BJ (cell line): ENCODE results near the gene CCDC40. TPM values are rescaled to one million over a fixed set of nuclear protein-coding genes. Genes with fewer than 3 reads are reported as not detected.

Experiments
- CTCF ChIA-PET: fragments of 350-600 bp; formaldehyde crosslinking; extraction: SDS; loops from one replicate; lab custom pipeline; 2021; ENCODE audit warnings: antibody characterized with exemption, inconsistent platforms; lab: Yijun Ruan, JAX
- POLR2A ChIA-PET: fragments of 300-600 bp; sonication (Branson Sonifier 250); formaldehyde crosslinking; extraction: SDS; loops from one replicate; lab custom pipeline; 2021; ENCODE audit warnings: antibody characterized with exemption; lab: Charles Lee
- DNase-seq: peaks from one replicate; pipeline ENCODE4 v3.0.0-alpha.2; 2011; ENCODE audit warnings: low read depth
- H3K27me3 ChIP-seq: 2 replicates; pipeline ENCODE4 v1.6.0; 2011; ENCODE audit warnings: low read length; ENCODE audit not compliant: control insufficient read depth, insufficient read depth
- H3K36me3 ChIP-seq: 2 replicates; pipeline ENCODE4 v1.5.1; 2011; ENCODE audit warnings: low read length; ENCODE audit not compliant: control insufficient read depth, insufficient read depth
- H3K4me3 ChIP-seq: 2 replicates; pipeline ENCODE4 v1.5.1; 2011; ENCODE audit warnings: low read depth, mild to moderate bottlenecking, control low read depth, low read length
- polyA plus RNA-seq: library from polyadenylated mRNA; depleted of rRNA; stranded (reverse); fragments of >200 nt; gene quantifications from 2 replicates; pipeline ENCODE4 v1.2.3, GENCODE V29; 2011
- TF ChIP-seq, protein P1 (sequence below): IDR thresholded peaks from 2 replicates; pipeline ENCODE4 v1.5.1; 2011; ENCODE audit warnings: low read depth, mild to moderate bottlenecking, control low read depth, inconsistent platforms, low read length, moderate library complexity; ENCODE audit not compliant: insufficient read depth

Gene CCDC40
- polyA plus RNA-seq, 1 experiment = 3.1 TPM

DNA sequence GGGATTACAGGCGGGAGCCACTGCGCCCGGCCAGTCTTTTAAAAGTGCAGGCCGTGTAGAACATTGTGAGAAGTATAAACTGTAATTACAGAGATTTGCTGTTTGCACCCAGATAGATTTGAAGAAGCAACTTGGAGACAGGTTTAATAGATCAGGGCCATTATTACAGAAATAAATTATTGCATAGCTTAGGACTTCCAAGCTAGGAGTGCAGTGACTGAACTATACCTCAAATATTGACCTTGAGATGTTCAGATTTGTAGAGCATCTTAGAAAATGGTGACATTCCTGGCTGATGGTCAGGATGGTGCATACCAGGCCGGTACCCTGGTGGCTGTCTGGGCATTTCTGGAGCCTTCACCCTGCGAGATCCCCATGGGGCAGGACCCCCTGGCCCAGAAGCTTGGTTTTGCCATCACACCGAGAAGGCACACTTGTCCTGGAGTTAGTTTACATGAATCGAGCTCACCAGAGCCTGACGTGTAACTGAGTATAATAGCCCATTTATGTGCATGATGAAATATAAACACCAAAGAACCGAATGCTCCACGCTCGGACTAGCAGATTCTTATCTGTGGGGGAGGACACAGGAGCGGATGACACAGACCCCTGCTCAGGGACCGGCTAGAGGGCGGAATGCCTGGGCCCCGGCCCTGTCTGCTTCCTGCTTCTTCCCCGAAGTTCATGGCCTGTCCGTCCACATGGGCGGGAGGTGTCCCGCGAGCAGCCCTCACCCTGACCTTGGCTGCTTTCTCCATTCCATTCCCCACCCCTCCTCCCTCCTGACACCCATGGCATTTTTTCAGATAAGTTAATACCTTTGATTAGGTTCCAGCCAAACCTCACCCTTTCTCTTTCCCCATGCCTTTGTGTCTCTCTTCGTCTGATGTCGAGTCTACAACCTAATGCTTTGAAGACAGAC, 32.1 kb downstream of the CCDC40 start:
- no peaks in the 10 kb centered on the region for H3K27me3 ChIP-seq
- TF ChIP-seq, protein P1, sequence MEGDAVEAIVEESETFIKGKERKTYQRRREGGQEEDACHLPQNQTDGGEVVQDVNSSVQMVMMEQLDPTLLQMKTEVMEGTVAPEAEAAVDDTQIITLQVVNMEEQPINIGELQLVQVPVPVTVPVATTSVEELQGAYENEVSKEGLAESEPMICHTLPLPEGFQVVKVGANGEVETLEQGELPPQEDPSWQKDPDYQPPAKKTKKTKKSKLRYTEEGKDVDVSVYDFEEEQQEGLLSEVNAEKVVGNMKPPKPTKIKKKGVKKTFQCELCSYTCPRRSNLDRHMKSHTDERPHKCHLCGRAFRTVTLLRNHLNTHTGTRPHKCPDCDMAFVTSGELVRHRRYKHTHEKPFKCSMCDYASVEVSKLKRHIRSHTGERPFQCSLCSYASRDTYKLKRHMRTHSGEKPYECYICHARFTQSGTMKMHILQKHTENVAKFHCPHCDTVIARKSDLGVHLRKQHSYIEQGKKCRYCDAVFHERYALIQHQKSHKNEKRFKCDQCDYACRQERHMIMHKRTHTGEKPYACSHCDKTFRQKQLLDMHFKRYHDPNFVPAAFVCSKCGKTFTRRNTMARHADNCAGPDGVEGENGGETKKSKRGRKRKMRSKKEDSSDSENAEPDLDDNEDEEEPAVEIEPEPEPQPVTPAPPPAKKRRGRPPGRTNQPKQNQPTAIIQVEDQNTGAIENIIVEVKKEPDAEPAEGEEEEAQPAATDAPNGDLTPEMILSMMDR = no peak
- DNase-seq = no peak
- no peak overlapping the region for H3K4me3 ChIP-seq
- POLR2A ChIA-PET = no interaction called here
- H3K36me3 ChIP-seq = no peaks in the 10 kb centered on the region
- CTCF ChIA-PET = interaction anchor here (0.7 to 2.8 kb wide), 3 partner anchors 14 to 44 kb away, joined by 3 to 13 read pairs (median 8); partner anchors contain the start of gene GAA

DNA sequence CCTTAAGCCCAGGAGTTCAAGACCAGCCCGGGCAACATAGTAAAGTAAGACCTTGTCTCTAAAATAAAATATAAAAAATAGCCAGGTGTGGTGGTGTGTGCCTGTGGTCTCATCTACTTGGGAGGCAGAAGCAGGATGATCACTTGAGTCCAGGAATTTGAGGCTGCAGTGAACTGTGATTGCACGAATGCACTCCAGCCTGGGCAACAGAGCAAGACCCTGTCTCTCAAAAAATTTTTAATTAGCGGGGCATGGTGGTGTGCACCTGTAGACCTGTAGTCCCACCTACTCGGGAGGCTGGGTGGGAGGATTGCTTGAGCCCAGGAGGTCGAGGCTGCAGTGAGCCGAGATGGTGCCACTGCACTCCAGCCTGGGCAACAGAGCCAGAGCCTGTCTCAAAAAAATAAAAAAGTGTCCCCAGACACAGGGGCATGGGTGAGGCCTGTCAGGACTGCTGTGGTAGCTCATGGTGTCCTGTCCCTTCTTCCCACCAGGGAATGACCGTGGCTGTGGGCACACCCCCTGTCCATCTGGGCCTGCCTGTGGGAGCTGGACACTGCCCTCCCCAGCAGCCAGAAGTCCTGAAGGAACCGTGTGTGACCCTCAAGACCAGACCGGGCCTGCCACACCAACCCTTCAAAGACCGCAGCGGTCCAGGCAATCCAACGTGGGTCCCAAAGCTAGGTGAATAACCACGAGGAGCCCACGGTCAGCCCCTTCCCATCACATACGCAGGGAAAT, 34.1 kb downstream of the CCDC40 start:
- DNase-seq = no peak
- Histone ChIP-seq H3K36me3 (no peaks in the 10 kb centered on the region), H3K27me3 (no peaks in the 10 kb centered on the region), H3K4me3 (no peak overlapping the region)
- TF ChIP-seq, protein P1 = no peak
- CTCF ChIA-PET = interaction anchor here (1.8 to 2.8 kb wide), 2 partner anchors 12 to 31 kb away, joined by 7 to 13 read pairs; partner anchors contain the start of gene GAA
- POLR2A ChIA-PET = no interaction called here

DNA sequence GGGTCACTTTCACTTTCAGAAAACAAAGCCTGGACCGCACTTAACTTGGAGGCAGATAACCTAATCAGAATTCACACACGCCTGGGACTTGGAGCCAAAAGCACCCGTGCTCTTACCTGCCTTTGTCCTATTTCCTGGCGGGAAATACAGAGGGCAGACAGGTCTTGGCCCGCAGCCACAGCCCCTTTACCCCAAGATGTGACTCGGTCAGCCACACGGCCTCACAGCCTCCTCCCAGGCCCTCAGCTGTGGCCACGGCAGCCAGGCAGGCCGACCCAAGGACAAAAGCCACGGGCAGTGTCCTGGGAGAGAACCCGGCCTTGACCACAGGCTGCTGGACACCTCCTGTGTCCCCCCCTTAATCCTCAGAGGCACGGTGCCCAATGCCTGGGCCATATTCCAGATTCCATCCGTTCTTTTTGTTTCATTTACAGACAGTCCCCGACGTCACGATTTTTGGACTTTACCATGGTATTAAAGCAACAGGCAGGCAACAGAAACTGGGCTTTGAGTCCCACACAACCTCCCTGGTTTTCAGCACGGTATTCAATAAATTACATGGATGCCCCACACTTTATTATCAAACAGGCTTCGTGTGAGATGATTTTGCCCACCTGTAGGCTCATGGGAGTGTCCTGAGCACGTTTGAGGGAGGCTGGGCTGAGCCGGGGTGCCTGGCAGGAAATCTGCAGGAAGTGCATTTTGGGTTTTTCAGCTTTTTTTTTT, 34.8 kb downstream of the CCDC40 start:
- ChIA-PET CTCF (interaction anchor here (1.5 to 2.8 kb wide), 3 partner anchors 11 to 66 kb away, joined by 6 to 13 read pairs (median 7); partner anchors contain the start of gene GAA), POLR2A (no interaction called here)
- Histone ChIP-seq H3K36me3 (no peaks in the 10 kb centered on the region), H3K4me3 (no peak overlapping the region), H3K27me3 (no peaks in the 10 kb centered on the region)
- TF ChIP-seq, protein P1 = no peak
- no peak for DNase-seq

DNA sequence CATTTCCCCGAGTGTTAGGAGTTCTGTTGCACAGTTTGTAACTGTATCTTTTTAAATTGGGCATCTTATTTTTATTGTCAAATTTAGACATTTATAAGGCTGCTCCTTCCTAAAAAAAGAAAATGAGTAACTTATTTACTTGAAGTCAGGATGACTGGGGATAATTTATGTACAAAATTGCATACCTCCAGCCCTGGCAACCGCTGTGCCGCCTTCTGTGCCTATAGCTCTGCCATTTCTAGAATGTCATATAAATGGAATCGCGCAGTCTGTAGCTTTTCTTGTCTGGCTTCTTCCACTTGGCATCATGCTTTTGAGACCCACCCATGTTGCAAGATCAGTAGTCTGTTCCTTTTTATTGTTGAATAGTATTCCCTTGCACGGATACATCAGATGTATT, 36.0 kb downstream of the CCDC40 start:
- no peaks in the 10 kb centered on the region for H3K27me3 ChIP-seq
- TF ChIP-seq, protein P1 = no peak
- H3K36me3 ChIP-seq = no peaks in the 10 kb centered on the region
- H3K4me3 ChIP-seq = no peak overlapping the region
- DNase-seq = no peak
- ChIA-PET POLR2A (no interaction called here), CTCF (interaction anchor here (1.5 kb wide), 1 partner anchor 67 kb away, joined by 6 read pairs; no protein-coding TSS in a partner anchor)
